ENCODE measurements around the gene MRPS17.

DNA sequence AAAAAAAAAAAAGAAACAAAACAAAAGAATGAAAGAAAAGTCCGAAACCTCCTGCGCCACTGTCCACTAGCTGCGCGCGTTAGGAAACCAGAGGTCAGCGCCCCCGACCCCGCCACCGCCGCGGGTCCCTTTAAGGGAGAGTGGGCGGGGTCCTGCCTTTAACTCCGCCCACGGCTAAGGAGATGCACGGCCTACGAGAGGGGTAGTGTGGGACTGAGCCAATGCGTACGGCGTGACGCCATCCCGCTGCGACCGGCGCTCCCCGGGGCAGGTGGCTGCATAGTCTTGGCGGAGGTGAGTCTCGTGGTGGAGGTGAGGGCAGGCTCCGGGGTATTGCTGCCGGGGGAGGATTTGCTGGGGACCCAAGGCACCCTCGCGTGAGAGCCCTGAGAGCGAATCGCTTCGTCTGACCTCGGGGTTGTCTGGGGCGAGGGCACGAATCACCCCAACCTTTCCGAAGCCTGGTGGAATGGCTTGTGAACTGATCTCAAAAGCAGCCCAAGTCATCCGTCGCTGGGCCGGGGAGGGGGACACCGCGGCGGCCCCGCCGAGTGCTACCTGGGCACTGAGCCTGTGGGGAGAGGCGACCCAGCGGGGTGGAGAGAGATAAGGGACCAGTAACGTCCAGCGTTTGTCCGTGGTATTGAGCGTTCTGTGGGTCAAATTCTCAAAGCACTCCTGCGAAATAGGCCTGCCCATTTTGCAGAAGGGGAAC, at the start of gene MRPS17:
- TF ChIP-seq, protein P1, sequence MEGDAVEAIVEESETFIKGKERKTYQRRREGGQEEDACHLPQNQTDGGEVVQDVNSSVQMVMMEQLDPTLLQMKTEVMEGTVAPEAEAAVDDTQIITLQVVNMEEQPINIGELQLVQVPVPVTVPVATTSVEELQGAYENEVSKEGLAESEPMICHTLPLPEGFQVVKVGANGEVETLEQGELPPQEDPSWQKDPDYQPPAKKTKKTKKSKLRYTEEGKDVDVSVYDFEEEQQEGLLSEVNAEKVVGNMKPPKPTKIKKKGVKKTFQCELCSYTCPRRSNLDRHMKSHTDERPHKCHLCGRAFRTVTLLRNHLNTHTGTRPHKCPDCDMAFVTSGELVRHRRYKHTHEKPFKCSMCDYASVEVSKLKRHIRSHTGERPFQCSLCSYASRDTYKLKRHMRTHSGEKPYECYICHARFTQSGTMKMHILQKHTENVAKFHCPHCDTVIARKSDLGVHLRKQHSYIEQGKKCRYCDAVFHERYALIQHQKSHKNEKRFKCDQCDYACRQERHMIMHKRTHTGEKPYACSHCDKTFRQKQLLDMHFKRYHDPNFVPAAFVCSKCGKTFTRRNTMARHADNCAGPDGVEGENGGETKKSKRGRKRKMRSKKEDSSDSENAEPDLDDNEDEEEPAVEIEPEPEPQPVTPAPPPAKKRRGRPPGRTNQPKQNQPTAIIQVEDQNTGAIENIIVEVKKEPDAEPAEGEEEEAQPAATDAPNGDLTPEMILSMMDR (IDR thresholded peaks at IDR 0.05 in 2 of 3, conservative IDR thresholded peaks at IDR 0.05 in 1 of 3; ENCODE audit: insufficient read depth in 2 of 3, low read depth in 1 of 3, low read length in 3 of 3) = no peak
- TF ChIP-seq ZNF57 (CRISPR knock-in tag; IDR thresholded peaks at IDR 0.05) = no peak
